H1 (cell line): ENCODE measurements around the gene ZNF674.

Experiments
- CHD1 ChIP-seq: IDR thresholded peaks from 2 replicates; pipeline ENCODE4 v1.6.1; 2012; ENCODE audit warnings: low read depth, low read length, improper control_type of control experiment
- CTCF ChIP-seq, 3 experiments: IDR thresholded peaks; 1 replicate in 2 of 3; 2 replicates in 1 of 3; pipeline versions ENCODE4 v1.5.1 to v1.6.1; 2011; ENCODE audit warnings: low read length in 3 of 3, mild to moderate bottlenecking in 3 of 3, inconsistent platforms in 2 of 3, low read depth in 1 of 3, moderate library complexity in 1 of 3; ENCODE audit not compliant: insufficient read depth in 1 of 3; ENCODE audit errors: control extremely low read depth in 1 of 3
- EP300 ChIP-seq, 2 experiments: IDR thresholded peaks; 1 replicate in 1 of 2; 2 replicates in 1 of 2; pipeline ENCODE4 v1.6.1; 2011 to 2012; ENCODE audit warnings: low read depth in 2 of 2, low read length in 2 of 2, mild to moderate bottlenecking in 2 of 2, borderline replicate concordance in 1 of 2, inconsistent platforms in 1 of 2, moderate library complexity in 1 of 2
- JUN ChIP-seq: IDR thresholded peaks from 2 replicates; pipeline ENCODE4 v1.6.1; 2011; ENCODE audit warnings: low read depth, mild to moderate bottlenecking, improper control_type of control experiment, low read length
- POLR2AphosphoS5 ChIP-seq: IDR thresholded peaks from 2 replicates; pipeline ENCODE4 v1.6.1; 2011; ENCODE audit warnings: low read depth, low read length
- POU5F1 ChIP-seq: IDR thresholded peaks from 2 replicates; pipeline ENCODE4 v1.6.1; 2011; ENCODE audit warnings: low read depth, mild to moderate bottlenecking, low read length, moderate library complexity
- SAP30 ChIP-seq: fragments of 300-600 bp; sonication (generic); IDR thresholded peaks from 2 replicates; pipeline ENCODE4 v1.7.1; 2012; ENCODE audit warnings: low read length, moderate library complexity, mild to moderate bottlenecking, inconsistent platforms; ENCODE audit not compliant: insufficient read depth, insufficient replicate concordance
- SP1 ChIP-seq: IDR thresholded peaks from 2 replicates; pipeline ENCODE4 v1.6.1; 2011; ENCODE audit warnings: low read depth, low read length
- YY1 ChIP-seq: IDR thresholded peaks from 2 replicates; pipeline ENCODE4 v1.6.1; 2011; ENCODE audit warnings: low read depth, mild to moderate bottlenecking, low read length

GRCh38 chrX:46477435-46477834 is 67.8 kb downstream of the ZNF674 start:
- TF ChIP-seq POU5F1 (no peak), YY1 (no peak), EP300 (IDR thresholded peaks at IDR 0.05; ENCODE audit: borderline replicate concordance in 1 of 2, low read depth in 2 of 2, low read length in 2 of 2) (no peak), JUN (no peak), CTCF (IDR thresholded peaks at IDR 0.05; ENCODE audit: control extremely low read depth in 1 of 3, insufficient read depth in 1 of 3, low read depth in 1 of 3, low read length in 3 of 3) (no peak), POLR2AphosphoS5 (no peak), SAP30 (no peak), SP1 (no peak), CHD1 (no peak)
